Liver (tissue), 3 donors: ENCODE results near the gene EARS2.

Experiments used
- ATF3 ChIP-seq: IDR thresholded peaks from 2 replicates; pipeline ENCODE4 v1.6.1; 2016; ENCODE audit warnings: antibody characterized with exemption
- CTCF ChIP-seq: fragments of 150-350 bp; IDR thresholded peaks from 2 replicates; pipeline ENCODE4 v1.5.1; 2017; ENCODE audit warnings: improper control_type of control experiment, low read depth, low read length; ENCODE audit not compliant: missing input control
- GABPA ChIP-seq, 2 donors: IDR thresholded peaks in 1 of 2; conservative IDR thresholded peaks in 1 of 2; 2 replicates each; pipeline ENCODE4 v1.6.1; 2016; ENCODE audit warnings: antibody characterized with exemption in 2 of 2, mild to moderate bottlenecking in 1 of 2, moderate library complexity in 1 of 2
- MAX ChIP-seq: IDR thresholded peaks from 2 replicates; pipeline ENCODE4 v1.6.1; 2016; ENCODE audit warnings: antibody characterized with exemption
- REST ChIP-seq: IDR thresholded peaks from 2 replicates; pipeline ENCODE4 v1.6.1; 2016; ENCODE audit warnings: antibody characterized with exemption, mild to moderate bottlenecking
- TAF1 ChIP-seq: conservative IDR thresholded peaks from 2 replicates; pipeline ENCODE4 v1.6.1; 2016; ENCODE audit warnings: antibody characterized with exemption, mild to moderate bottlenecking
- YY1 ChIP-seq: IDR thresholded peaks from 2 replicates; pipeline ENCODE4 v1.6.1; 2016; ENCODE audit warnings: antibody characterized with exemption, mild to moderate bottlenecking
- ZBTB33 ChIP-seq: IDR thresholded peaks from 2 replicates; pipeline ENCODE4 v1.6.1; 2016; ENCODE audit warnings: antibody characterized with exemption
- donor health status: healthy.
- donor health status: healthy.

GRCh38 chr16:23480257-23480656 lies 76.9 kb downstream of the EARS2 start:
- TF ChIP-seq CTCF (no peak), TAF1 (no peak), REST (no peak), ZBTB33 (no peak), GABPA (IDR thresholded peaks at IDR 0.05 in 1 of 2, conservative IDR thresholded peaks at IDR 0.05 in 1 of 2) (no peak), YY1 (no peak), MAX (no peak), ATF3 (no peak)
